Smooth muscle cell (in vitro differentiated cells): ENCODE results near the gene TYW1. TPM values are rescaled to one million over a fixed set of nuclear protein-coding genes. Genes with fewer than 3 reads are reported as not detected.
A peak's percentile ranks its signal among the peaks of the same experiment; 100 is the strongest.
"Not testable (repeated sequence)": the region's sequence is repeated elsewhere in the genome, so short reads cannot be mapped to it uniquely, and the experiment has no call there.

Source experiments
- DNase-seq: peaks from one replicate; lab custom pipeline; 2025; ENCODE audit not compliant: unreplicated experiment; lab: John Stamatoyannopoulos, UW
- H2AFZ ChIP-seq: fragments of 200-600 bp; sonication (generic); 2 replicates; pipeline ENCODE4 v1.6.0; 2016; ENCODE audit warnings: antibody characterized with exemption, low read depth, mild to moderate bottlenecking
- H3F3A ChIP-seq: fragments of 200-600 bp; sonication (generic); 2 replicates; pipeline ENCODE4 v1.6.0; 2017; ENCODE audit warnings: antibody characterized with exemption, low read depth
- H3K27ac ChIP-seq: fragments of 200-600 bp; sonication (generic); 2 replicates; pipeline ENCODE4 v1.5.1; 2016; ENCODE audit warnings: low read depth, mild to moderate bottlenecking
- H3K27me3 ChIP-seq: fragments of 200-600 bp; sonication (generic); 2 replicates; pipeline ENCODE4 v1.6.1; 2016; ENCODE audit warnings: low read depth, mild to moderate bottlenecking
- H3K36me3 ChIP-seq: fragments of 200-600 bp; sonication (generic); 2 replicates; pipeline ENCODE4 v1.5.1; 2016; ENCODE audit warnings: low read depth
- H3K4me1 ChIP-seq: fragments of 200-600 bp; sonication (generic); 2 replicates; pipeline ENCODE4 v1.5.1; 2016; ENCODE audit warnings: low read depth
- H3K4me2 ChIP-seq: fragments of 200-600 bp; sonication (generic); 2 replicates; pipeline ENCODE4 v1.6.0; 2016; ENCODE audit warnings: mild to moderate bottlenecking
- H3K4me3 ChIP-seq: fragments of 200-600 bp; sonication (generic); 2 replicates; pipeline ENCODE4 v1.5.1; 2016; ENCODE audit warnings: mild to moderate bottlenecking
- H3K79me2 ChIP-seq: fragments of 200-600 bp; sonication (generic); 2 replicates; pipeline ENCODE4 v1.6.0; 2016; ENCODE audit warnings: low read depth, mild to moderate bottlenecking
- H3K9ac ChIP-seq: fragments of 200-600 bp; sonication (generic); 2 replicates; pipeline ENCODE4 v1.6.0; 2016; ENCODE audit warnings: low read depth
- H3K9me3 ChIP-seq: fragments of 200-600 bp; sonication (generic); replicated peaks from 2 replicates; pipeline ENCODE4 v1.5.1; 2016; ENCODE audit warnings: low read depth
- H4K20me1 ChIP-seq: fragments of 200-600 bp; sonication (generic); 2 replicates; pipeline ENCODE4 v1.6.0; 2016; ENCODE audit warnings: low read depth
- WGBS: methylation state at CpG from one replicate; pipeline ENCODE4 v1.1.7; 2016; ENCODE audit warnings: low lambda C conversion rate; 5-methylcytosine and 5-hydroxymethylcytosine counted together
- polyA plus RNA-seq: library from polyadenylated mRNA; unstranded; fragments of >200 nt; fragmentation: Nextera tagmentation; extraction: Ambion mirVana; gene quantifications from 2 replicates; pipeline ENCODE4 v1.2.1, GENCODE V29; 2016
- total RNA-seq: library from RNA; depleted of rRNA; stranded (reverse); fragments of >200 nt; gene quantifications from 2 replicates; pipeline ENCODE4 v1.2.3, GENCODE V29; 2014
- TF ChIP-seq, protein P1 (sequence below): fragments of 200-600 bp; sonication (generic); IDR thresholded peaks from 2 replicates; pipeline ENCODE4 v1.5.1; 2017; ENCODE audit warnings: borderline replicate concordance, mild to moderate bottlenecking, antibody characterized with exemption; ENCODE audit not compliant: insufficient read depth, poor library complexity, severe bottlenecking

TYW1 gene, protein sequence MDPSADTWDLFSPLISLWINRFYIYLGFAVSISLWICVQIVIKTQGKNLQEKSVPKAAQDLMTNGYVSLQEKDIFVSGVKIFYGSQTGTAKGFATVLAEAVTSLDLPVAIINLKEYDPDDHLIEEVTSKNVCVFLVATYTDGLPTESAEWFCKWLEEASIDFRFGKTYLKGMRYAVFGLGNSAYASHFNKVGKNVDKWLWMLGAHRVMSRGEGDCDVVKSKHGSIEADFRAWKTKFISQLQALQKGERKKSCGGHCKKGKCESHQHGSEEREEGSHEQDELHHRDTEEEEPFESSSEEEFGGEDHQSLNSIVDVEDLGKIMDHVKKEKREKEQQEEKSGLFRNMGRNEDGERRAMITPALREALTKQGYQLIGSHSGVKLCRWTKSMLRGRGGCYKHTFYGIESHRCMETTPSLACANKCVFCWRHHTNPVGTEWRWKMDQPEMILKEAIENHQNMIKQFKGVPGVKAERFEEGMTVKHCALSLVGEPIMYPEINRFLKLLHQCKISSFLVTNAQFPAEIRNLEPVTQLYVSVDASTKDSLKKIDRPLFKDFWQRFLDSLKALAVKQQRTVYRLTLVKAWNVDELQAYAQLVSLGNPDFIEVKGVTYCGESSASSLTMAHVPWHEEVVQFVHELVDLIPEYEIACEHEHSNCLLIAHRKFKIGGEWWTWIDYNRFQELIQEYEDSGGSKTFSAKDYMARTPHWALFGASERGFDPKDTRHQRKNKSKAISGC
- 42.5 and 53.7 TPM in 2 replicates for total RNA-seq
- 12.4 and 14.3 TPM in 2 replicates for polyA plus RNA-seq

DNA sequence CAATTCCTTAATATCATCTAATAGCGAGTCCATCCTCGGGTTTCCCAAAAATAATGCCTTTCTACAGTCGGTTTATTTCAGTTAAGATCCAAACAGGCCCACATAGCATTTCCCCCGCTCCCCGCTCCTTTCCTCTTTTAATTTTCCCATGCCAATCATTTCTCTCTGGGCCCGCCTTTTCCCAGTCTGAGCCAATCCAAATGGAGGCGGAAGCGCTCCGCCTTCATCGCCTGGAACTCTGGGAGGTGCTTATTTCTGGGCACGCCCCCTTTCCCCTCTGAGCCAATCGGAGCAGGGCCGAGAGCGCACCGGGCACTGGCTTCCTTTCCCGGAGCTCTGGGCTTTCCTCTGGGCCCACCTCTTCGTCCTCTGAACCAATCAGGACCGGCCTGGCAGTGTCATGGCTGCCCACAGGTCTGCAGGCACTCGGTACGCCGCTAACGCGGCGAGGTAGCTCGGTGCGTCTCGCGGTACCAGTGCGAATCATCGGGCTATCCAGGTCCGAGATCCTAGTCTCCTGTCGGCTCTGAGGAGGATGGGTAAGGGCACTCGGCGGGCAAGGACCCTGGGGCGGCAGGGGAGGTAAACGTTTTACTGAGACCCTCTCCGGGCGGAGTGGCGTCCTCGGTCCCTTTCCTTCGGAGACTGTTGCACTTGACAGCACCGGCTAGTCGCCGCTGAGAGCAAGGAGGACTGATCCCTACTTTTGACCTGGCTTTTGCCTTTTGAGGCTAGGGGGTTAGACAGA, at the start of gene TYW1:
Gene TYW1 (plus strand): TSS at position 390 of the 748 bp plus-strand sequence. CDS start 146 bp downstream, at position 536.
- peak; percentile 86 for DNase-seq
- peak within 1 kb of the TSS; percentile 58 for H3K4me3 ChIP-seq
- 2% methylated on average over 44 of the region's 44 CpGs for WGBS
- peaks cover 21% of the 10 kb centered on the region for H3K79me2 ChIP-seq
- H3K27ac ChIP-seq: peak within 1 kb of the TSS; percentile 68
- H3K4me2 ChIP-seq: peak within 1 kb of the TSS; percentile 97
- H3K9me3 ChIP-seq, H4K20me1 ChIP-seq, H3K4me1 ChIP-seq, H3K27me3 ChIP-seq, H3K36me3 ChIP-seq, H3F3A ChIP-seq: not testable (repeated sequence)
- peak within 1 kb of the TSS; percentile 82 for H2AFZ ChIP-seq
- H3K9ac ChIP-seq: peak within 1 kb of the TSS; percentile 88

DNA sequence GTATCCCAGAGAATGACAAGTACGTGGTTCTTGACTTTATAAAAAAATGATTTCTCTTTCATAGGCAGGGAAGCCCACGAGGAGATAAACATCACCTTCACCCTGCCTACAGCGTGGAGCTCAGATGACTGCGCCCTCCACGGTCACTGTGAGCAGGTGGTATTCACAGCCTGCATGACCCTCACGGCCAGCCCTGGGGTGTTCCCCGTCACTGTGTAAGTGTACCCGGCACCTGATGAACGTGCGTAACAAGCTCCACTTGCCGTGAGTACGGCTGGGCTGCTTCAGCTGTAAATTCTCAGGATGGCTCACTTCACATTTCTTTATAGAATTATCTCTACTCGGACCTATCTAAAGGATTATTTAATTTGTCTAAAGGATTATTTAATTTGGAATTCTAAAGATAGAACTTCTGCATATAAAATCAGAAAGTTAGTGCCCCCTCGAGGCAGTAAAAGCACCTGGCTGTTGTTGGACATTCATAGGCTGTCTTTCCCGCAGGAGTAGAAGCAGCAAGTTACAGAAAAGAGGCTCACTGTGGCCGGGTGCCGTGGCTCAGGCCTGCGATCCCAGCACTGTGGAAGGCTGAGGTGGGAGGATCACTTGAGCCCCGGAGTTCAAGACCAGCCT, 48.0 kb upstream of the TYW1 start:
- Histone ChIP-seq H4K20me1 (peaks cover 33% of the 10 kb centered on the region), H3K4me2 (no peak overlapping the region), H3K9me3 (no peaks in the 10 kb centered on the region), H3K27ac (no peak overlapping the region), H3K4me3 (no peak overlapping the region), H2AFZ (no peak overlapping the region), H3K36me3 (peaks cover 9% of the 10 kb centered on the region), H3K79me2 (peaks cover 14% of the 10 kb centered on the region), H3K4me1 (no peaks in the 10 kb centered on the region), H3K9ac (no peak overlapping the region), H3K27me3 (no peaks in the 10 kb centered on the region), H3F3A (no peaks in the 10 kb centered on the region)
- 98% methylated on average over 19 of the region's 19 CpGs for WGBS
- no peak for DNase-seq
- TF ChIP-seq, protein P1, sequence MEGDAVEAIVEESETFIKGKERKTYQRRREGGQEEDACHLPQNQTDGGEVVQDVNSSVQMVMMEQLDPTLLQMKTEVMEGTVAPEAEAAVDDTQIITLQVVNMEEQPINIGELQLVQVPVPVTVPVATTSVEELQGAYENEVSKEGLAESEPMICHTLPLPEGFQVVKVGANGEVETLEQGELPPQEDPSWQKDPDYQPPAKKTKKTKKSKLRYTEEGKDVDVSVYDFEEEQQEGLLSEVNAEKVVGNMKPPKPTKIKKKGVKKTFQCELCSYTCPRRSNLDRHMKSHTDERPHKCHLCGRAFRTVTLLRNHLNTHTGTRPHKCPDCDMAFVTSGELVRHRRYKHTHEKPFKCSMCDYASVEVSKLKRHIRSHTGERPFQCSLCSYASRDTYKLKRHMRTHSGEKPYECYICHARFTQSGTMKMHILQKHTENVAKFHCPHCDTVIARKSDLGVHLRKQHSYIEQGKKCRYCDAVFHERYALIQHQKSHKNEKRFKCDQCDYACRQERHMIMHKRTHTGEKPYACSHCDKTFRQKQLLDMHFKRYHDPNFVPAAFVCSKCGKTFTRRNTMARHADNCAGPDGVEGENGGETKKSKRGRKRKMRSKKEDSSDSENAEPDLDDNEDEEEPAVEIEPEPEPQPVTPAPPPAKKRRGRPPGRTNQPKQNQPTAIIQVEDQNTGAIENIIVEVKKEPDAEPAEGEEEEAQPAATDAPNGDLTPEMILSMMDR: no peak

DNA sequence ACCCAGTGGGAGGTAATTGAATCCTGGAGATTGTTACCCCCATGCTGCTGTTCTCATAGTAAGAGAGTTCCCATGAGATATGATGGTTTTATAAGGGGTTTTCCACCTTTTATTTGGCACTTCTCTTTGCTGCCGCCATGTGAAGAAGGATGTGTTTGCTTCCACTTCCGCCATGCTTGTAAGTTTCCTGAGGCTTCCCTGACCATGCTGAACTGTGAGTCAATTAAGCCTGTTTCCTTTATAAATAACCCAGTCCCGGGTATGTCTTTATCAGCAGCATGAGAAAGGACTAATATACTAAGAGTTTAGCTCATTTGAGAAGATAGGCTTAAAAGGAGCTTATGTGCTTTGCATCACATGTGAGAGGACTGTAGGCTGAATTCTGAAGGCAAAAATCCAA, 46.3 kb upstream of the TYW1 start:
- peaks cover 4% of the 10 kb centered on the region for H3K36me3 ChIP-seq
- peaks cover 3% of the 10 kb centered on the region for H3K79me2 ChIP-seq
- peaks cover 26% of the 10 kb centered on the region for H4K20me1 ChIP-seq
- H3K9me3 ChIP-seq: no peaks in the 10 kb centered on the region
- H3K4me3 ChIP-seq: no peak overlapping the region
- H3K27me3 ChIP-seq: no peaks in the 10 kb centered on the region
- H3K4me2 ChIP-seq: no peak overlapping the region
- no peak for DNase-seq
- H3K4me1 ChIP-seq: no peaks in the 10 kb centered on the region
- no peaks in the 10 kb centered on the region for H3F3A ChIP-seq
- peak overlapping the region; percentile 71 for H3K27ac ChIP-seq
- 84% methylated on average over 3 of the region's 3 CpGs for WGBS
- no peak overlapping the region for H3K9ac ChIP-seq
- TF ChIP-seq, protein P1: no peak
- no peak overlapping the region for H2AFZ ChIP-seq
